ENCODE measurements around the gene HIVEP2. TPM values are rescaled to one million over a fixed set of nuclear protein-coding genes. Genes with fewer than 3 reads are reported as not detected.

The HIVEP2 gene
- total and polyA plus RNA-seq, 2 donors (not counting 1 experiment from before 2014, with no cell fraction given): 5.0 to 14.4 TPM

- no peak overlapping the region for H3K27ac ChIP-seq (ENCODE audit: insufficient read depth, low read length)
- no peak for DNase-seq (ENCODE audit: low read depth in 2 of 2)
- H3K4me2 ChIP-seq (ENCODE audit: extremely low read depth, insufficient read depth, low read length): no peak overlapping the region
- no peak overlapping the region for H2AFZ ChIP-seq (ENCODE audit: low read length)
- H3K36me3 ChIP-seq (ENCODE audit: control insufficient read depth, insufficient read depth, low read length): no peaks in the 10 kb centered on the region
- H3K4me3 ChIP-seq (replicated peaks in 1 of 4; ENCODE audit: control extremely low read depth in 1 of 4, insufficient read depth in 1 of 4, low read depth in 3 of 4, low read length in 4 of 4): no peak overlapping the region
- peaks cover 67% of the 10 kb centered on the region for H3K79me2 ChIP-seq (ENCODE audit: control insufficient read depth, insufficient read depth, low read length)
- H3K9me3 ChIP-seq (ENCODE audit: control insufficient read depth, insufficient read depth, low read depth, low read length): no peaks in the 10 kb centered on the region
- no peaks in the 10 kb centered on the region for H3K4me1 ChIP-seq (ENCODE audit: control insufficient read depth, extremely low read depth, insufficient read depth, low read length)
- no peaks in the 10 kb centered on the region for H3K27me3 ChIP-seq (ENCODE audit: control insufficient read depth, insufficient read depth, low read length)
- no peak overlapping the region for H3K9ac ChIP-seq (ENCODE audit: insufficient read depth, low read length)
- no peaks in the 10 kb centered on the region for H4K20me1 ChIP-seq (ENCODE audit: control insufficient read depth, extremely low read depth, insufficient read depth, low read length)
- TF ChIP-seq EZH2 (IDR thresholded peaks at IDR 0.05; ENCODE audit: low read length, missing control alignments): no peak
These were observed 10.4 kb downstream of the HIVEP2 start for GRCh38 chr6:142934599-142934998.

- peaks cover 64% of the 10 kb centered on the region for H3K79me2 ChIP-seq (ENCODE audit: control insufficient read depth, insufficient read depth, low read length)
- TF ChIP-seq EZH2 (IDR thresholded peaks at IDR 0.05; ENCODE audit: low read length, missing control alignments): no peak
These were observed 10.9 kb downstream of the HIVEP2 start for GRCh38 chr6:142934106-142934505.

GRCh38 chr6:142933701-142934100 is 11.3 kb downstream of the HIVEP2 start:
- no peaks in the 10 kb centered on the region for H3K27me3 ChIP-seq (ENCODE audit: control insufficient read depth, insufficient read depth, low read length)
- no peak overlapping the region for H2AFZ ChIP-seq (ENCODE audit: low read length)
- H3K4me2 ChIP-seq (ENCODE audit: extremely low read depth, insufficient read depth, low read length): no peak overlapping the region
- peaks cover 67% of the 10 kb centered on the region for H3K79me2 ChIP-seq (ENCODE audit: control insufficient read depth, insufficient read depth, low read length)
- H3K4me1 ChIP-seq (ENCODE audit: control insufficient read depth, extremely low read depth, insufficient read depth, low read length): no peaks in the 10 kb centered on the region
- no peak overlapping the region for H3K27ac ChIP-seq (ENCODE audit: insufficient read depth, low read length)
- H3K4me3 ChIP-seq (replicated peaks in 1 of 4; ENCODE audit: control extremely low read depth in 1 of 4, insufficient read depth in 1 of 4, low read depth in 3 of 4, low read length in 4 of 4): no peak overlapping the region
- no peak overlapping the region for H3K9ac ChIP-seq (ENCODE audit: insufficient read depth, low read length)
- DNase-seq (ENCODE audit: low read depth in 2 of 2): no peak
- TF ChIP-seq EZH2 (IDR thresholded peaks at IDR 0.05; ENCODE audit: low read length, missing control alignments): no peak
- TF ChIP-seq CTCF (conservative IDR thresholded peaks at IDR 0.05 in 1 of 2, IDR thresholded peaks at IDR 0.05 in 1 of 2; ENCODE audit: low read depth in 1 of 2, low read length in 2 of 2): no peak
- no peaks in the 10 kb centered on the region for H3K9me3 ChIP-seq (ENCODE audit: control insufficient read depth, insufficient read depth, low read depth, low read length)
- H3K36me3 ChIP-seq (ENCODE audit: control insufficient read depth, insufficient read depth, low read length): no peaks in the 10 kb centered on the region
- H4K20me1 ChIP-seq (ENCODE audit: control insufficient read depth, extremely low read depth, insufficient read depth, low read length): no peaks in the 10 kb centered on the region

More at GRCh38 chr6:142934106-142934505, 10.9 kb downstream of the HIVEP2 start:
- Histone ChIP-seq H3K4me3 (replicated peaks in 1 of 4; ENCODE audit: control extremely low read depth in 1 of 4, insufficient read depth in 1 of 4, low read depth in 3 of 4, low read length in 4 of 4) (no peak overlapping the region), H3K27me3 (ENCODE audit: control insufficient read depth, insufficient read depth, low read length) (no peaks in the 10 kb centered on the region), H3K9me3 (ENCODE audit: control insufficient read depth, insufficient read depth, low read depth, low read length) (no peaks in the 10 kb centered on the region), H3K4me2 (ENCODE audit: extremely low read depth, insufficient read depth, low read length) (no peak overlapping the region), H3K36me3 (ENCODE audit: control insufficient read depth, insufficient read depth, low read length) (no peaks in the 10 kb centered on the region), H4K20me1 (ENCODE audit: control insufficient read depth, extremely low read depth, insufficient read depth, low read length) (no peaks in the 10 kb centered on the region), H3K9ac (ENCODE audit: insufficient read depth, low read length) (no peak overlapping the region), H3K27ac (ENCODE audit: insufficient read depth, low read length) (no peak overlapping the region), H2AFZ (ENCODE audit: low read length) (no peak overlapping the region), H3K4me1 (ENCODE audit: control insufficient read depth, extremely low read depth, insufficient read depth, low read length) (no peaks in the 10 kb centered on the region)
- no peak for DNase-seq (ENCODE audit: low read depth in 2 of 2)

GRCh38 chr6:142932889-142933288 is 12.1 kb downstream of the HIVEP2 start:
- Histone ChIP-seq H3K36me3 (ENCODE audit: control insufficient read depth, insufficient read depth, low read length) (no peaks in the 10 kb centered on the region), H3K9ac (ENCODE audit: insufficient read depth, low read length) (no peak overlapping the region), H3K4me3 (replicated peaks in 1 of 4; ENCODE audit: control extremely low read depth in 1 of 4, insufficient read depth in 1 of 4, low read depth in 3 of 4, low read length in 4 of 4) (no peak overlapping the region), H3K9me3 (ENCODE audit: control insufficient read depth, insufficient read depth, low read depth, low read length) (no peaks in the 10 kb centered on the region), H3K4me1 (ENCODE audit: control insufficient read depth, extremely low read depth, insufficient read depth, low read length) (no peaks in the 10 kb centered on the region), H3K4me2 (ENCODE audit: extremely low read depth, insufficient read depth, low read length) (no peak overlapping the region), H3K27ac (ENCODE audit: insufficient read depth, low read length) (no peak overlapping the region), H4K20me1 (ENCODE audit: control insufficient read depth, extremely low read depth, insufficient read depth, low read length) (no peaks in the 10 kb centered on the region), H2AFZ (ENCODE audit: low read length) (no peak overlapping the region), H3K27me3 (ENCODE audit: control insufficient read depth, insufficient read depth, low read length) (no peaks in the 10 kb centered on the region), H3K79me2 (ENCODE audit: control insufficient read depth, insufficient read depth, low read length) (peaks cover 68% of the 10 kb centered on the region)
- TF ChIP-seq CTCF (conservative IDR thresholded peaks at IDR 0.05 in 1 of 2, IDR thresholded peaks at IDR 0.05 in 1 of 2; ENCODE audit: low read depth in 1 of 2, low read length in 2 of 2): no peak
- no peak for TF ChIP-seq EZH2 (IDR thresholded peaks at IDR 0.05; ENCODE audit: low read length, missing control alignments)
- DNase-seq (ENCODE audit: low read depth in 2 of 2): no peak

Measured in fibroblast of lung (primary cell).